T47D (cell line): Measurements from ENCODE around the gene BTBD16.

ENCODE experiments used
- DNase-seq, 2 experiments: peaks; one replicate each; pipeline versions ENCODE4 v3.0.0 to v3.0.0-alpha.2; 2011 to 2012; ENCODE audit warnings: low read depth in 1 of 2, low spot score in 1 of 2
- JUND ChIP-seq: IDR thresholded peaks from 2 replicates; pipeline ENCODE4 v1.6.1; 2012; ENCODE audit warnings: low read depth
- in situ Hi-C: cut with HindIII; loops from 2 replicates; pipeline ENCODE4 v1.10.0; 2016; ENCODE audit warnings: low sequenced_read_pairs, low pct_unique_long_range_greater_than_20kb

The BTBD16 gene

DNA sequence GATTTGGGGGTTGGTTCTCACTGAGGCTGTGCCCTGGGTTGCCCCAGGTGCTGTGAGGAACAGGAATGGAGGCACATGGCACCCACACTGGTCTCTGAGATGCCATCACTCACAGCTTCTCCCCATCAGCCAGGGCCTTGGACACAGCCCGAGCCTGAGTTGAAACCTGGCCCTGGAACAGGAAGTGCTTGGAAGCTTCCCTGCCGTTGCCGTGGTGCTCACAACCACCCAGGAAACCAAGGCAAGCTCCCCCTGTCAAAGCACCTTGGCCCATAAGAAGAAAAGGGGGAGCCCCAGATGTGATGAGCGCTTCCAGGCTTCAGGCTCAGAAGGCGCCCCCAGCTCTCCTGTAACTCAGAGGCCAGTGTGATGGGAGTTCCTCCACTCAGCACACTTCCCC is at the start of gene BTBD16:
BTBD16 (plus strand) TSS at position 221 of the 400 bp plus-strand sequence. CDS start 3,786 bp downstream, outside the sequence.
- DNase-seq: no peak
- in situ Hi-C loops: no loop called here
- TF ChIP-seq JUND: no peak

DNA sequence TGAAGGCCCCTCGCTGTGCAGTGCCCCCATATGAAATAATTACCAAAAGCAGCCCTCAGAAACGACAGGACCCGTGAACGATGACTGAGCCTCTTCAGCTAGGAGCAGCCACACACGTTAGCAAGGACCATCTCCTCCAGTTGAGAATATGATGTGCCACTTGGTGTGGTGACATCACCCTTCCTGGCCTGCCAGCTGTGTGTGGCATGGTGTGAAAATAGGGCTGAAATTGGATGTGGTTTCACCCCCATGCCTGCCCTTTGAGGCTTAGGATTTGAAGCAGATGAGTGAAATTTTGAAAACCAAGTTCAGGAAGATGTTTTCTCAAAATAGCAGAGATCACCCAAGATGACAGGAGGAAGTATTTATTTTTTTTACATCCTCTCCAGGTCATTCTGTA is 49.1 kb upstream of the BTBD16 start:
- in situ Hi-C loops: no loop called here
- no peak for TF ChIP-seq JUND
- DNase-seq: no peak

- no peak for DNase-seq
- TF ChIP-seq JUND: no peak
- in situ Hi-C loops: no loop called here
Observed at GRCh38 chr10:122222638-122223037, 48.5 kb upstream of the BTBD16 start.

DNA sequence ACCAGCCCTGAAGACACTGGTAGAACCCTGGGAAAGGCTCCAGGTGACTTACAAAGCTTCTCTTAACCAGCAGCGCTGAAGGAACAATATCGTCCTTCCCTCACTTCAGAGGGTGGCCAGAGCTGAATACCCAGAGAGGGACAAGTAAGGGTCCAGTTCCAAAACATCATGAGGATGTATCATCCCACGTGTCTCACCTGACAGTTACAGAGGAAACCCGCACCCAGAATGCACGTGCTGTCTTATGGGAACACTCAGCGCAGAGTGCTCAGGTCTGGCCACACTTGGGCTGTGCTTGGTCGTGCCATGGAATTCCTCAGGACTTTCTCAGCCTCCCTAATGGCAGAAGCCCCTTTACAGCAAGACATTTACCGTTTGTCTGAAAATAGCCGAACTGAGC is 46.9 kb upstream of the BTBD16 start:
- TF ChIP-seq JUND: no peak
- in situ Hi-C loops: no loop called here
- no peak for DNase-seq

GRCh38 chr10:122225330-122225729 is 45.8 kb upstream of the BTBD16 start:
- no peak for DNase-seq
- in situ Hi-C loops: no loop called here

GRCh38 chr10:122227754-122228153 is 43.3 kb upstream of the BTBD16 start:
- DNase-seq: no peak
- in situ Hi-C loops: no loop called here

More at GRCh38 chr10:122225330-122225729, 45.8 kb upstream of the BTBD16 start:
- TF ChIP-seq JUND: no peak

DNA sequence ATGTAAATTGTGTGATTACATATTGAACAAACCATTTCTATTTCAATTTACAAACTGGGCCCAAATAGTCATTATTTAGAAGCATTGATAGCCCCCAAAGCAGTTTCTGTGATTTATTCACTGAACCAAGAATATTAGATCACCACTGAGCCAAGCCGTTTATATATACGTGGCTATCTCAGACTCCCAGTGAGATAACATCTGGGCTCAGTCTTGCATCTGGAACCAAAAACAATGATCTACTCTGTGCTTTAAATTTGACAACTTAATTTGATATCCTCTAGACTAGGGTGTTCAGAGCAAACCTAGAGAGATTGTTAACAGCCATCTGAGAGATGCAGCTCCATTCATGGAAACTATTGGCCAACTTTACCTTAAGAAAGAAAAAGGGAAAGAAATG is 41.4 kb upstream of the BTBD16 start:
- TF ChIP-seq JUND: no peak
- in situ Hi-C loops: no loop called here

More at GRCh38 chr10:122227754-122228153, 43.3 kb upstream of the BTBD16 start:
- TF ChIP-seq JUND: no peak

DNA sequence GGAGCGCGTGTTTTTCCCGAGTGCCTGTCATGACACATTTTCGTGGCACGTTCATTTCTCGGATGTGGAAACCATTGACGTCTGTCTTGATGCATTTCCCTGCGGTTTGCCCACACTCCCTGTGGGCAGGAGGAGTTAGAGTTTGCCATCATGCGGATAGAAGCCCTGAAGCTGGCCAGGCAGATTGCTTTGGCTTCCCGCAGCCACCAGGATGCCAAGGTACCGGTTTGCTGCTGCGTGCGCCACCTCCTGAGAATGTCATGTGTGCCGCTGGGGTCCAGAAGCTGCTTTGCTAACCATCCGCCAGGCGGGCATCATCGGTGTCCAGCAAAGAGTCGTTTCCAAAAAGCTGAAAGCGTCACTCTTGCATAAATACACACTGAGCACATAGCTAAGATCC is 40.9 kb upstream of the BTBD16 start:
- DNase-seq: no peak
- in situ Hi-C loops: no loop called here
- TF ChIP-seq JUND: no peak

More for the DNA sequence above, 41.4 kb upstream of the BTBD16 start:
- DNase-seq: no peak

DNA sequence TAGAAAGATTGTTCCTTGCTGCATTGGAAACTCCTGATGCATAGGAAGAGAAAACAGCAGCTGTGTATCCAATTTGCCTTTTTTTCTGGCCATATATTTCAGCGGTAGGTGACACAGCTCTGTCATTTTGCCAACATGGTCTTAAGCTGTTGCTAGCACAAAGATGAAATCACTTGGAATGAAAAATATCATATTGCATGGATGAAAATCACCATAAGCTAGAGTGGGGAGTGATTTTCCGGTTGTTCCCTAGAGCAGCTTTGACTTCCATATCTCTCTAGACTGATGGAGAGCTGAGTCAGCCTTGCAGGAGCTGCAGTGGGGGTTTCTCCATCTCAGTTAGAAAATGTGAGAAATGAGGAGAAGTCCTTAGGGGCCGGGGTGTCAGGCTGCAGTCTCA is 38.3 kb upstream of the BTBD16 start:
- no peak for DNase-seq
- no peak for TF ChIP-seq JUND
- in situ Hi-C loops: no loop called here

DNA sequence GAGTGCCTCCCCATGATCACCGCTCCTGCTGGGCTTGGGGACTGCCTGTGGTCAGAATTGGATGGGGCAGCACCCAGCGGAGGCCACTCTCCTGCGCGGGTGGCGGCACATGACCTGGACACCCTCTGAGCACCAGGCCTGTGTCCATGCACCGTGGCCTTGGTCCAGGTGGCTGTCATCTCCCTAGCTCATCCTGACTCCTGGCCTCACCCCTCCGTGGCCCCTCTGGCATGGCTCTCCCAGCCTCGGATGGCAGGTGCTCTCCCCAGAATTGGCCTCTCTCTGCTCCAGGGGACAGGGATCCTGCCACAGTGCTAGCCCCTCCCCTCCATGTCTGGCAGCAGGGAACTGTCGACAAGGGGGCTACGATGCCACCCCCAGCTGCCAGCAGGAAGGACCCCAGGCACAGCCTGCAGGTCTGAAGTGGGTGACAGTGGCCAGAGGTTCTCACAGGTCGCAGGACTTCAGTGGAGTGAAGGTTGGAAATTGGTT is 37.2 kb upstream of the BTBD16 start:
- no peak for TF ChIP-seq JUND
- no peak for DNase-seq
- in situ Hi-C loops: no loop called here

DNA sequence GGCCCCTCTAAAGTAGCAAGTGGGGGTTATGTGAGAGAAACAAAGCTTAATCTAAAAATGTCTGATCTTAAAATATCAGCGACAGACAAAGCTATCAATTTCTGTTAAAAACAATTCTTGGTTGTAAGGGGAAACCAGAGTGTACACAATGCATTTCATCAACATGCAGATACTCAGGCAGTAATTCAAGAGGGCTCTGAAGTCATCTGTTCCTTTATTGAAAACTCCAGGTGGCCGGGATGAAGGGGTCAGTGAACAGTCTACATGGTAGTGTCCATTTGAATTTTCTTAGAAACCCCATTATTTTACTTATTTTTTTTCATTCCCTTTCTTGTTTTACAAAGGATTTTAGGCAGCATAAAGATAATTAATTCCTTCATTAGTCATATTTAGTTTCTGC is 36.7 kb upstream of the BTBD16 start:
- in situ Hi-C loops: no loop called here
- TF ChIP-seq JUND: no peak
- DNase-seq: no peak

DNA sequence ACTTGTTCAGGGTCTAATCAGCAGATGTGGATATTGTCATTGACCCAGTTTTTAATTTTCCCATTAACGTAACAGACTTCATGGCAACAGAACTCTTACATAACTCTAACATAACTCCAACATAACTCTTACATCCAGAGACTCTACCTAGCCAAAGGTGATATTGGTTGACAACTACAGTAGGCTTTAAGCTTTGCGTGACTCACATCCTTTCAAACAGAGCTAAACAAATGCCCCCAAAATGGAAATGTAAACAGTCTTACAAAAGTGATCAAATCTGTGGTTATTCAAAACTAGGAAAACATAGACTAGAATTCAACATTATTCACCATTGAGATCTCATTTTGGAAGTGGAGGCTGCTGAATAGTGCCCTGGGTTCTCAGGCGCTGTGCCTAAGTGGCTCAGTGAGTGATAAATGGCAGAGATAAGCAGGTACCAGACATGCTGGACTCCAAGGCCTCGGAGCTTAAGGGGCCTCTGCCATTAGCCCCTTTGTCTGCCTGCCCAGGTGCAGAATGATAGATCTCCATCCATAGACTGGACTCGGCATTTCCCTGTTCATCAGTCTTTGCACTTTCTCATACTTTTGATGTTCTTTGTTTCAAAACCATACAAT is 34.3 kb upstream of the BTBD16 start:
- DNase-seq: no peak
- in situ Hi-C loops: no loop called here
- TF ChIP-seq JUND: no peak

- no peak for TF ChIP-seq JUND
- DNase-seq: no peak
- in situ Hi-C loops: no loop called here
Observed at GRCh38 chr10:122237331-122237990, 33.6 kb upstream of the BTBD16 start.
